AG04450 (cell line): Measurements from ENCODE around the gene NPHP4. TPM values are rescaled to one million over a fixed set of nuclear protein-coding genes. Genes with fewer than 3 reads are reported as not detected.
"Not testable (repeated sequence)": the region's sequence is repeated elsewhere in the genome, so short reads cannot be mapped to it uniquely, and the experiment has no call there.

Experiments
- CTCF ChIA-PET: fragments of 300-600, 350-600 bp; formaldehyde crosslinking; extraction: SDS; loops from one replicate; lab custom pipeline; 2022; ENCODE audit warnings: antibody characterized with exemption, inconsistent platforms; lab: Charles Lee
- POLR2A ChIA-PET: fragments of 350-600 bp; formaldehyde crosslinking; extraction: SDS; loops from one replicate; lab custom pipeline; 2021; ENCODE audit warnings: antibody characterized with exemption, inconsistent platforms; lab: Yijun Ruan, JAX
- DNase-seq: peaks from one replicate; pipeline ENCODE4 v3.0.0-alpha.2; 2011; ENCODE audit warnings: low read depth, low spot score
- H3K27ac ChIP-seq: one replicate; pipeline ENCODE4 v1.5.1; 2012; ENCODE audit warnings: low read depth, low read length, control low read depth
- H3K27me3 ChIP-seq: one replicate; pipeline ENCODE4 v1.6.0; 2012; ENCODE audit warnings: low read length; ENCODE audit not compliant: control insufficient read depth, insufficient read depth
- H3K4me3 ChIP-seq: 2 replicates; pipeline ENCODE4 v1.5.1; 2011; ENCODE audit warnings: mild to moderate bottlenecking, low read depth, low read length, control low read depth
- H3K9me3 ChIP-seq: 2 replicates; pipeline ENCODE4 v1.5.1; 2012; ENCODE audit warnings: low read length; ENCODE audit not compliant: control insufficient read depth, insufficient read depth
- CTCF ChIP-seq: IDR thresholded peaks from 2 replicates; pipeline ENCODE4 v1.5.1; 2011; ENCODE audit warnings: low read depth, low read length, control low read depth, inconsistent platforms
- polyA plus RNA-seq: library from polyadenylated mRNA; depleted of rRNA; stranded (reverse); fragments of >200 nt; gene quantifications from 2 replicates; pipeline ENCODE4 v1.2.3, GENCODE V29; 2011

Gene NPHP4
- polyA plus RNA-seq, 1 experiment, result 1.6 TPM

DNA sequence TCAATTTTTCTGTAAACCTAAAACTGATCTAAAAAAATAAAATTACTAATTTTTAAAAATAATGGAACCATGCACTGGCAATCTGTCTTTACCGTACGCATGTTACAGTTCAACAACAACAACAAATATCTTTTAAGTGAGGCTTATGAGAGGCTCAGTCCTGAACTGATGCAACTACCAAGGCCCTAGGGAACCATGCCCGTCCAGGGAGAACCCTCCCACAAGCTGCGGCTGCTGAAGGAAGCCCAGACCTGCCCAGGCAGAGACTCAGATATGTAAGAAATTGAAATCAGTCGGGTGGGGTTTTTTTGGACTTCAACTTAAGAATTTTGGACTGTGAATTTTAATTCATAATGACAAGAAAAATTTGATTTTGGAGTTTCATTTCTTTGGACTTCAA is 91.1 kb downstream of the NPHP4 start:
- ChIA-PET CTCF (interaction anchor here (0.6 kb wide), 1 partner anchor 370 kb away, joined by 3 read pairs; no protein-coding TSS in a partner anchor), POLR2A (no interaction called here)
- DNase-seq, result no peak

GRCh38 chr1:5898266-5898665 is 94.0 kb downstream of the NPHP4 start:
- H3K27ac ChIP-seq, result no peak overlapping the region
- CTCF ChIA-PET, result no interaction called here
- DNase-seq, result no peak
- POLR2A ChIA-PET, result no interaction called here
- H3K4me3 ChIP-seq, result no peak overlapping the region
- no peaks in the 10 kb centered on the region for H3K27me3 ChIP-seq
- no peak for TF ChIP-seq CTCF
- H3K9me3 ChIP-seq, result no peaks in the 10 kb centered on the region

More for the DNA sequence above, 91.1 kb downstream of the NPHP4 start:
- TF ChIP-seq CTCF, result no peak
- H3K4me3 ChIP-seq, result no peak overlapping the region
- no peaks in the 10 kb centered on the region for H3K9me3 ChIP-seq
- no peak overlapping the region for H3K27ac ChIP-seq
- no peaks in the 10 kb centered on the region for H3K27me3 ChIP-seq

GRCh38 chr1:5896706-5897660 is 95.2 kb downstream of the NPHP4 start:
- H3K4me3 ChIP-seq, result no peak overlapping the region
- H3K9me3 ChIP-seq, result no peaks in the 10 kb centered on the region
- no peak overlapping the region for H3K27ac ChIP-seq
- ChIA-PET CTCF (no interaction called here), POLR2A (no interaction called here)
- no peak for TF ChIP-seq CTCF
- no peak for DNase-seq
- H3K27me3 ChIP-seq, result no peaks in the 10 kb centered on the region

- Histone ChIP-seq H3K27ac (no peak overlapping the region), H3K9me3 (no peaks in the 10 kb centered on the region), H3K4me3 (no peak overlapping the region), H3K27me3 (no peaks in the 10 kb centered on the region)
- CTCF ChIA-PET, result no interaction called here
- no peak for TF ChIP-seq CTCF
- POLR2A ChIA-PET, result no interaction called here
- DNase-seq, result no peak
These were observed 96.5 kb downstream of the NPHP4 start for GRCh38 chr1:5895446-5896406.

DNA sequence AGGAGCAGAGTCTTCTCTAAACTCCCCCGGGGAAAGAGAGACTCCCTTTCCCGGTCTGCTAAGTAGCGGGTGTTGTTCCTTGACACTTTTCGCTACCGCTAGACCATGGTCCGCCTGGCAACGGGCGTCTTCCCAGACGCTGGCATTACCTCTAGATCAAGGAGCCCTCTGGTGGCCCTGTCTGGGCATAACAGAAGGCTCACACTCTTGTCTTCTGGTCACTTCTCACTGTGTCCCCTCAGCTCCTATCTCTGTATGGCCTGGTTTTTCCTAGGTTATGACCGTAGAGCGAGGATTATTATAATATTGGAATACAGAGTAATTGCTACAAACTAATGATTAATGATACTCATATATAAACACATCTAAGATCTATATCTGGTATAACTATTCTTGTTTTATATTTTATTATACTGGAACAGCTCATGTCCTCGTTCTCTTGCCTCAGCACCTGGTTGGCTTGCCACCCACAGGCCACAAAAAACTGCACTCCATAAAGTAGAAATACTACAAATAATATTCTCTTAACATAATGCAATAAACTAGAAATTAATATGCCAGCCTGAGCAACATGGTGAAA is 98.4 kb downstream of the NPHP4 start:
- H3K9me3 ChIP-seq, H3K27ac ChIP-seq, H3K27me3 ChIP-seq, H3K4me3 ChIP-seq, DNase-seq, POLR2A ChIA-PET: not testable (repeated sequence)
- CTCF ChIA-PET, result interaction anchor here (1.2 kb wide), 2 partner anchors 12 to 383 kb away, joined by 3 read pairs; no protein-coding TSS in a partner anchor
